ENCODE results near the gene KIF27. TPM values are rescaled to one million over a fixed set of nuclear protein-coding genes. Genes with fewer than 3 reads are reported as not detected.

Gene KIF27
- total RNA-seq, 1 donor from 2014 or later, result 2.7 TPM

DNA sequence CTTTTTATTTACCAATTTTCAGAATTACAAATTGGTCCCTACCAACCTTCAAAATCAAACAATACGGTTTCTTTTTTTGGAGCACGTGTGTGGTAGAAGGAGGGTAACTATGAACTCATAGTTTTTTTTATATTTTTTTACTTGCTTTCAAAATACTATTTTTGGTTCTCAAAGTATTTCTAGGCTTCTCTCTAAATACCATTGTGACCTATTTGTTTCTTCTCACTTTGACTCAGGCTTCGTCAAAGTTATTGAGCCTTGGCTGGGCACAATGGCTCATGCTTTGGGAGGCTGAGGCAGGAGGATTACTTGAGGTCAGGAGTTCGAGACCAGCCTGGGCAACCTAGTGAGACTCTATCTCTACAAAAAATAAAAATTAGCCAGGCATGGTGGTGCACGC, 11.6 kb upstream of the KIF27 start:
- Mint-ChIP-seq H3K27ac (ENCODE audit: unreplicated experiment) (no peak overlapping the region), H3K4me3 (ENCODE audit: unreplicated experiment) (no peak overlapping the region), H3K36me3 (ENCODE audit: low read depth) (no peaks in the 10 kb centered on the region), H3K4me1 (ENCODE audit: low read depth) (peaks cover 16% of the 10 kb centered on the region), H3K27me3 (ENCODE audit: low read depth) (no peaks in the 10 kb centered on the region), H3K9me3 (ENCODE audit: low read depth) (no peaks in the 10 kb centered on the region)
- DNase-seq (ENCODE audit: low spot score), result no peak
- no peak for TF ChIP-seq CTCF (IDR thresholded peaks at IDR 0.05)

- no peaks in the 10 kb centered on the region for H3K36me3 Mint-ChIP-seq (ENCODE audit: low read depth)
- peaks cover 16% of the 10 kb centered on the region for H3K4me1 Mint-ChIP-seq (ENCODE audit: low read depth)
- no peak overlapping the region for H3K27ac Mint-ChIP-seq (ENCODE audit: unreplicated experiment)
- no peaks in the 10 kb centered on the region for H3K27me3 Mint-ChIP-seq (ENCODE audit: low read depth)
- TF ChIP-seq CTCF (IDR thresholded peaks at IDR 0.05), result no peak
- H3K9me3 Mint-ChIP-seq (ENCODE audit: low read depth), result no peaks in the 10 kb centered on the region
- no peak overlapping the region for H3K4me3 Mint-ChIP-seq (ENCODE audit: unreplicated experiment)
- DNase-seq (ENCODE audit: low spot score), result no peak
Measured at GRCh38 chr9:83932011-83932410, 10.8 kb upstream of the KIF27 start.

GRCh38 chr9:83930881-83931280, 9.6 kb upstream of the KIF27 start:
- H3K36me3 Mint-ChIP-seq (ENCODE audit: low read depth), result no peaks in the 10 kb centered on the region
- H3K9me3 Mint-ChIP-seq (ENCODE audit: low read depth), result no peaks in the 10 kb centered on the region
- H3K27ac Mint-ChIP-seq (ENCODE audit: unreplicated experiment), result no peak overlapping the region
- no peak for DNase-seq (ENCODE audit: low spot score)
- no peak overlapping the region for H3K4me3 Mint-ChIP-seq (ENCODE audit: unreplicated experiment)
- H3K27me3 Mint-ChIP-seq (ENCODE audit: low read depth), result no peaks in the 10 kb centered on the region
- no peak for TF ChIP-seq CTCF (IDR thresholded peaks at IDR 0.05)
- peaks cover 13% of the 10 kb centered on the region for H3K4me1 Mint-ChIP-seq (ENCODE audit: low read depth)

DNA sequence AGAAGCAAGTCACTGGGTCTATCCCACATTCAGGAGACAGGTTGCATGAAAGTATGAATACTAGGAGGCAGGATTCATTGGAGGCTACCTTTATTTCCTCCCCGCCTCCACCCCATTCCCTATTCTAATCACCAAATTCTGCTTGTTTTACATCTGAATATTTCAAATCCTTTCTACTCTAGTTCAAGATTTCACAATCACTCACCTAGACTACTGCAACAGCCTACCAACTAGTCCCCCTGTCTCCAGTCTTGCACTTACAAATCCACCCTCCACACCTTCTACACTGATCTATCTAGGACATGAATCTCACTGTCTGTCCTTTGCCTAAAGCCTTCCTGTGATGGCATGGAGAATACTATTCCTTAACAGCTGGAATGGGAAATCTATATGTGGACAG, 6.4 kb upstream of the KIF27 start:
- no peak for DNase-seq (ENCODE audit: low spot score)
- no peak for TF ChIP-seq CTCF (IDR thresholded peaks at IDR 0.05)
- no peak overlapping the region for H3K4me3 Mint-ChIP-seq (ENCODE audit: unreplicated experiment)
- H3K4me1 Mint-ChIP-seq (ENCODE audit: low read depth), result no peaks in the 10 kb centered on the region
- no peaks in the 10 kb centered on the region for H3K27me3 Mint-ChIP-seq (ENCODE audit: low read depth)
- no peak overlapping the region for H3K27ac Mint-ChIP-seq (ENCODE audit: unreplicated experiment)
- H3K36me3 Mint-ChIP-seq (ENCODE audit: low read depth), result no peaks in the 10 kb centered on the region
- H3K9me3 Mint-ChIP-seq (ENCODE audit: low read depth), result no peaks in the 10 kb centered on the region

GRCh38 chr9:83920469-83920926, 734 bp downstream of the KIF27 start:
- TF ChIP-seq CTCF (IDR thresholded peaks at IDR 0.05), result no peak
- Mint-ChIP-seq H3K27me3 (ENCODE audit: low read depth) (no peaks in the 10 kb centered on the region), H3K4me3 (ENCODE audit: unreplicated experiment) (peak overlapping the region; percentile 86), H3K27ac (ENCODE audit: unreplicated experiment) (peak overlapping the region; percentile 96), H3K9me3 (ENCODE audit: low read depth) (no peaks in the 10 kb centered on the region), H3K36me3 (ENCODE audit: low read depth) (no peaks in the 10 kb centered on the region), H3K4me1 (ENCODE audit: low read depth) (peaks cover 12% of the 10 kb centered on the region)
- no peak for DNase-seq (ENCODE audit: low spot score)
